Astrocyte of the cerebellum (primary cell): ENCODE measurements around the gene RNPS1.

Experiments used
- DNase-seq: peaks from one replicate; pipeline ENCODE4 v3.0.0-alpha.2; 2011; ENCODE audit warnings: low read depth
- H3K4me3 ChIP-seq: 2 replicates; pipeline ENCODE4 v1.5.1; 2011; ENCODE audit warnings: mild to moderate bottlenecking, low read depth, low read length, moderate library complexity
- in situ Hi-C: cut with HindIII; loops from 2 replicates; pipeline ENCODE4 v1.10.0; 2017; ENCODE audit warnings: low sequenced_read_pairs
- TF ChIP-seq, protein P1 (sequence below): IDR thresholded peaks from 2 replicates; pipeline ENCODE4 v1.5.1; 2012; ENCODE audit warnings: low read length, low read depth, moderate library complexity, mild to moderate bottlenecking; ENCODE audit errors: missing control alignments

RNPS1 gene

DNA sequence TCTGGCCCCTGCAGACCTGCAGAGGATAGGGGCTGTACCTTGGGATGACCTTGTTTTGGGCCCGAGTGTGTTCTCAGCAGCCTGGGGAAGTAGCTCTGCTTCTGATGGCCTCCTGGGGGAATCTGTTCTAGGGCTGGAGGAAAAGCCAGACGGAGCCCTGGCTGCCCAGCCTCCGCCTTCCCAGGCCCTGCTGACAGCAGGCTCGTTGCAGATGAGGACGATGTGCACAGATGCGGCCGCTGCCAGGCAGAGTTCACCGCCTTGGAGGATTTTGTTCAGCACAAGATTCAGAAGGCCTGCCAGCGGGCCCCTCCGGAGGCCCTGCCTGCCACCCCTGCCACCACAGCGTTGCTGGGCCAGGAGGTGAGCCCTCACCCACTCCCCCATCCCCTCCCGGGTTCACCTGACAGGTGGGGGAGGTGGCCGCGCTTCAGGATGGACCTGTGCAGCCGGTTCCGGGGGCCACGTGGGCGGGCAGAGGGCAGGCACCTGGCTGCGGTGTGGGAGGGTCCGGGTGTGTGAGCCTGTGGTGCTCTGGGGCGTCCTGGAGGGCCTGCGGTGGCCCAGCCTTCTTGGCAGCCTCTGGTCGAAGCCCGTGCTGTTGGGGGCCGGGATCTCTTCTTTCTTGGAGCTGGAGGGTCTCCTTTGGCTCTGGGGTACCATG, 39.6 kb downstream of the RNPS1 start:
- in situ Hi-C loops, result no loop called here
- DNase-seq, result no peak
- H3K4me3 ChIP-seq, result no peak overlapping the region
- TF ChIP-seq, protein P1, sequence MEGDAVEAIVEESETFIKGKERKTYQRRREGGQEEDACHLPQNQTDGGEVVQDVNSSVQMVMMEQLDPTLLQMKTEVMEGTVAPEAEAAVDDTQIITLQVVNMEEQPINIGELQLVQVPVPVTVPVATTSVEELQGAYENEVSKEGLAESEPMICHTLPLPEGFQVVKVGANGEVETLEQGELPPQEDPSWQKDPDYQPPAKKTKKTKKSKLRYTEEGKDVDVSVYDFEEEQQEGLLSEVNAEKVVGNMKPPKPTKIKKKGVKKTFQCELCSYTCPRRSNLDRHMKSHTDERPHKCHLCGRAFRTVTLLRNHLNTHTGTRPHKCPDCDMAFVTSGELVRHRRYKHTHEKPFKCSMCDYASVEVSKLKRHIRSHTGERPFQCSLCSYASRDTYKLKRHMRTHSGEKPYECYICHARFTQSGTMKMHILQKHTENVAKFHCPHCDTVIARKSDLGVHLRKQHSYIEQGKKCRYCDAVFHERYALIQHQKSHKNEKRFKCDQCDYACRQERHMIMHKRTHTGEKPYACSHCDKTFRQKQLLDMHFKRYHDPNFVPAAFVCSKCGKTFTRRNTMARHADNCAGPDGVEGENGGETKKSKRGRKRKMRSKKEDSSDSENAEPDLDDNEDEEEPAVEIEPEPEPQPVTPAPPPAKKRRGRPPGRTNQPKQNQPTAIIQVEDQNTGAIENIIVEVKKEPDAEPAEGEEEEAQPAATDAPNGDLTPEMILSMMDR, result no peak

DNA sequence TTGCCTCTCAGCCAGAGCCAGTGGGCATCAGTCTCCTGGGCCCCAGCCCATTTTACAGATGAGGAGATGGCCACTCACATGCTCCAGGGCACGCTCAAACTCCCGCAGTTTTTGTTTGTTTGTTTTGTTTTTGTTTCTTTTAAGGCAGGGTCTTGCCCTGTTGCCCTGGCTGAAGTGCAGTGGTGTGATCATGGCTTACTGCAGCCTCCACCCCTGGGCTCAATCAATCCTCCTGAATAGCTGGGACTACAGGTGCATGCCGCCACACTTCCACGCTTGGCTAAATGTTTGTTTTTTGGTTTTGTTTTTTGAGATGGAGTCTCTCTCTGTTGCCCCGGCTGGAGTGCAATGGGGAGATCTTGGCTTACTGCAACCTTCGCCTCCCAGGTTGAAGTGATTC, 41.0 kb downstream of the RNPS1 start:
- H3K4me3 ChIP-seq, result no peak overlapping the region
- in situ Hi-C loops, result no loop called here
- no peak for DNase-seq
- TF ChIP-seq, protein P1, result no peak

DNA sequence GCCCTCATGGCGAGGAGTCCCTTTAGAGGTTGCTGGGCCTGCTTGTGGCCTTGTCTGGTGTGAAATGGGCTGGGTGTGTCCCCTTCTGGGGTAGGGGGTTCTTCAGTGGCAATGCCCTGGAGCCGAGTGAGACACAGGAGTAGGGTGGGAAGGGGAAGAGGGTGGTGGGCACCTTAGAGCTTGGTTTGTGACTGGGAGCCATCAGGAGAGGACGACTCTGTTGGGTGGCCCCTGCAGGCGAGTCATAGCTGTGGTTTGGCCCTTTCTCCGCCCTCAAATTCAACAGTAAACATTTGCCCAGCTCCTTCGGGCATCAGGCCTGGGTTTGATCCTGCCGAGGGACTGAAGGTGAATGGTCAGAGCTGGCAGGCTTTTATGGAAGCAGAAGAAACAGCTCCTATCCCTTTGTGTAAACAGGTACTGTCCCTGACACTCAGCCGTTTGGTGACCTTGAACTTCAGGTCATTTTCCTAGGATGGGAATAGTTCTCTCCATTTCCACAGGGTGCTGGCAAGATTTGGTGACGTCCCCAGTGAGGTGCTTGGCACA, 41.6 kb downstream of the RNPS1 start:
- no peak overlapping the region for H3K4me3 ChIP-seq
- DNase-seq, result no peak
- TF ChIP-seq, protein P1, result no peak
- in situ Hi-C loops, result no loop called here

DNA sequence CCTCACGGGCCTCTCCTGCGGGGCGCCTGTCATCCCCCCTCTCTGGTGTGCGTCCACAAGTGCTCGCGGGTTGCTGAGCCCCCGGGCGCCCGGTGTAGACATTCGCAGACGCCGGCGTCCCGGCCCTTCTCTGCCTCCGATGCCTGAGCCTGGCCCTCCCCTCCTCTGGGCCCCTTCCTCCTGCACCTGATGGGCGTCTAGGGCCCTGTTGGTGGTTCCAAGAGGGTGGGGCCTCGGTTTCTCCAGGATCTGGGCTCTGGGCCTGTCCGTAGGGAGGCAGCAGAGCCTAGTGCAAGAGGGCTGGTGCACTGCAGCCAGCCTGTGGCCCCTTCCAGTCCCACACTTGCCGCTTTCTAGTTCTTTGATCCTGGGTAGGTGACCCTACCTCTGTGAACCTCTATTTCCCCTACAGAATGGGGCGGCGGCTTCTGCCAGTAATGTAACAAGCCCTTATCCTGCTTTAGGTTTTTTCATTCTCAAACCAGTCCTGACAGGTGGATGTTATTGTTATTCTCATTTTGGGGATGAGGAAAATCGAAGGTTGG, 43.9 kb downstream of the RNPS1 start:
- DNase-seq, result peak; percentile 15
- peak overlapping the region; percentile 92 for H3K4me3 ChIP-seq
- in situ Hi-C loops, result no loop called here
- TF ChIP-seq, protein P1, result peak; percentile 27

DNA sequence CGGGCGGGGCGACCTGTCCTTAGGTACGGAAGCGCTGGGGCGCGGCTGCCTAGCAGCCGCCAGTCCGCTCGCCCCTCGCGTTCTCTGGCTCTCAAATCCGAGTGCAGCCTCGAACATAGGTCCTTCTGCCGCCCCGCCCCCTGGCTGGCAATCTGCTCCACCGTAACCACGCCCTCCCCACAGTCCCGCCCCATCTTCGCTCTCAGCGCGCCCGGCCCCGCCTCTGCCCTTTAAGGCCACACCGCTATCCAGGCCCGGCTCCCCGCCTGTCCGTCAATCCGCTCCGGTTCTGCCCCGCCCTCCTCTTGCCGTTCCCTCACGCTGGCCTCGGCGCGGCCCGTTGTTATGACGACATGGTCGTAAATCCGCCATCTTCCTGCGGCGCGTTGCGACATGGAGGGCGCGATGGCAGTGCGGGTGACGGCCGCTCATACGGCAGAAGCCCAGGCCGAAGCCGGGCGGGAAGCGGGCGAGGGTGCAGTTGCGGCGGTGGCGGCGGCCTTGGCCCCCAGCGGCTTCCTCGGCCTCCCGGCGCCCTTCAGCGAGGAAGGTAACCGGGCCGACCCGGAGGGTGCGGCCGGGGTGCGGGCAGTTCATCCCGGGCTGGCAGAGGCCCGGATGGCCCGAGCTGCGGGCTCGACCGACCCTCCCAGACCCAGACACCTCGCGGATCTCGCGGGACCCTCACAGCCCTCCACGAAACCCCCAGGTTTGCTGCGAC, 44.5 kb downstream of the RNPS1 start, which contains the start of gene E4F1:
TSS of gene E4F1 (plus strand) at position 371 of the 721 bp plus-strand sequence. CDS start at position 394, 23 bp downstream.
- in situ Hi-C loops, result no loop called here
- peak within 1 kb of the TSS; percentile 92 for H3K4me3 ChIP-seq
- DNase-seq, result peak; percentile 98
- TF ChIP-seq, protein P1, result no peak

DNA sequence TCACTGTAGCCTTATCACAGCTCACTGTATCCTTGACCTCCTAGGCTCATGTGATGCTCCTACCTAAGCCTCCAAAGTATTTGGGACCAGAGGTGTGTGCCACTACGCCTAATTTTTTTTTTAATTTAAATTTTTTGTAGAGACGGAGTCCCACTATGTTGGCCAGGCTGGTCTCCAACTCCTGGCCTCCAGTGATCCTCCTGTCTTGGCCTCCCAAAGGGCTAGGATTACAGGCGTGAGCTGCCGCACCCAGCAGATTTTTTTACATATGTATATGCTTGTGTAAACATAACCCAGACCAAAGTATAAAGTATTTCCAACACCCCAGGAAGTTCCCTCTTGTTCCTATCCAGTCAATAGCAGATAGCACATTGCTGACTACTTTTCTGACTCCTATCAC, 51.6 kb downstream of the RNPS1 start:
- no peak for DNase-seq
- no peak overlapping the region for H3K4me3 ChIP-seq
- in situ Hi-C loops, result no loop called here
- TF ChIP-seq, protein P1, result no peak
